Astrocyte (in vitro differentiated cells and primary cell): ENCODE results near the gene SH3BP4. TPM values are rescaled to one million over a fixed set of nuclear protein-coding genes. Genes with fewer than 3 reads are reported as not detected.

Source experiments
- DNase-seq: peaks from one replicate; pipeline ENCODE4 v3.0.0-alpha.2; 2010; ENCODE audit warnings: low read depth
- FAIRE-seq: peaks from 2 replicates; lab custom pipeline; 2011; peaks lifted over from hg19 to GRCh38; lab: Jason Lieb, UNC
- H2AFZ ChIP-seq: 2 replicates; pipeline ENCODE4 v1.6.0; 2012; ENCODE audit warnings: low read depth, low read length, inconsistent platforms
- H3K27ac ChIP-seq: 2 replicates; pipeline ENCODE4 v1.5.1; 2011; ENCODE audit warnings: low read depth, low read length, inconsistent platforms
- H3K27me3 ChIP-seq: 2 replicates; pipeline ENCODE4 v1.6.0; 2011; ENCODE audit warnings: low read length, inconsistent platforms; ENCODE audit not compliant: insufficient read depth
- H3K36me3 ChIP-seq: 2 replicates; pipeline ENCODE4 v1.5.1; 2011; ENCODE audit warnings: low read length, inconsistent platforms; ENCODE audit not compliant: insufficient read depth
- H3K4me1 ChIP-seq: 2 replicates; pipeline ENCODE4 v1.5.1; 2011; ENCODE audit warnings: low read length, inconsistent platforms; ENCODE audit not compliant: insufficient read depth
- H3K4me2 ChIP-seq: 2 replicates; pipeline ENCODE4 v1.6.0; 2012; ENCODE audit warnings: low read length, inconsistent platforms
- H3K4me3 ChIP-seq: 2 replicates; pipeline ENCODE4 v1.5.1; 2011; ENCODE audit warnings: low read depth, mild to moderate bottlenecking, low read length, inconsistent platforms; ENCODE audit not compliant: insufficient read depth
- H3K79me2 ChIP-seq: 2 replicates; pipeline ENCODE4 v1.6.0; 2012; ENCODE audit warnings: mild to moderate bottlenecking, low read length, inconsistent platforms; ENCODE audit not compliant: insufficient read depth
- H3K9ac ChIP-seq: 2 replicates; pipeline ENCODE4 v1.6.0; 2012; ENCODE audit warnings: mild to moderate bottlenecking, low read length, inconsistent platforms
- H3K9me3 ChIP-seq: 2 replicates; pipeline ENCODE4 v1.5.1; 2012; ENCODE audit warnings: low read depth, mild to moderate bottlenecking, low read length, inconsistent platforms; ENCODE audit not compliant: insufficient read depth
- H4K20me1 ChIP-seq: 2 replicates; pipeline ENCODE4 v1.6.0; 2012; ENCODE audit warnings: low read length, inconsistent platforms; ENCODE audit not compliant: insufficient read depth
- H3K27ac Mint-ChIP-seq: one replicate; pipeline ENCODE4 v1.8.0; 2021; ENCODE audit warnings: mild to moderate bottlenecking, mixed read lengths; ENCODE audit not compliant: unreplicated experiment
- H3K27me3 Mint-ChIP-seq: one replicate; pipeline ENCODE4 v1.8.0; 2021; ENCODE audit warnings: low read depth, mixed read lengths; ENCODE audit not compliant: unreplicated experiment
- H3K36me3 Mint-ChIP-seq: one replicate; pipeline ENCODE4 v1.8.0; 2021; ENCODE audit warnings: low read depth, mixed read lengths; ENCODE audit not compliant: unreplicated experiment
- H3K4me1 Mint-ChIP-seq: one replicate; pipeline ENCODE4 v1.8.0; 2021; ENCODE audit warnings: low read depth, mixed read lengths; ENCODE audit not compliant: unreplicated experiment
- H3K4me3 Mint-ChIP-seq: one replicate; pipeline ENCODE4 v1.8.0; 2021; ENCODE audit warnings: mild to moderate bottlenecking, moderate library complexity, mixed read lengths; ENCODE audit not compliant: unreplicated experiment
- H3K9me3 Mint-ChIP-seq: one replicate; pipeline ENCODE4 v1.8.0; 2021; ENCODE audit warnings: mild to moderate bottlenecking, mixed read lengths; ENCODE audit not compliant: unreplicated experiment
- EZH2 ChIP-seq: IDR thresholded peaks from 2 replicates; pipeline ENCODE4 v1.6.1; 2012; ENCODE audit warnings: mild to moderate bottlenecking, low read length, inconsistent platforms; ENCODE audit not compliant: insufficient read depth
- total RNA-seq: library from RNA; stranded (reverse); gene quantifications from 2 replicates; pipeline ENCODE4 v1.2.1, GENCODE V29; 2021
- TF ChIP-seq, protein P1 (sequence below): IDR thresholded peaks from 2 replicates; pipeline ENCODE4 v1.5.1; 2011; ENCODE audit warnings: low read depth, mild to moderate bottlenecking, inconsistent platforms, low read length, moderate library complexity; ENCODE audit not compliant: insufficient read depth

SH3BP4 gene
- total RNA-seq, 1 donor from 2014 or later, result 127 TPM

DNA sequence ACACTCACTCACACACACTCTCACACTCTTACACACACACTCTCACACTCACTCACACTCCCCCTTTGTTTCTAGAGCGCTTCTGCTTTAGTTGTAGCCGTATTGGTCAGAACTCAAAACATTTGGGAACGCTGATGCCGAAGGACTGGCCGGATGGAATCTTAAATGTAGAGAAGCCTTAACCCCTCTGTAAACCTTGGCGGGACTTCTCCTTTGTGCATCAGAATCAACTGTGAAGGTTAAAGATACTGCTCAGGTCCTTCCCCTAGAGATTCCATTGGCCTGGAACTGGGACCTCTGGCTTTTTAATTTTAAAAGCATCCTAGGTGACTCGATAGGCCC is 18.3 kb downstream of the SH3BP4 start:
- Mint-ChIP-seq H3K4me1 (peaks cover 70% of the 10 kb centered on the region), H3K36me3 (peaks cover 28% of the 10 kb centered on the region), H3K9me3 (no peaks in the 10 kb centered on the region), H3K27me3 (no peaks in the 10 kb centered on the region), H3K4me3 (peak overlapping the region; percentile 18), H3K27ac (peak overlapping the region; percentile 37)
- Histone ChIP-seq H3K4me3 (peak overlapping the region; percentile 37), H3K4me2 (peak overlapping the region; percentile 85), H4K20me1 (peaks cover 98% of the 10 kb centered on the region), H3K9ac (peak overlapping the region; percentile 87), H3K36me3 (peaks cover 11% of the 10 kb centered on the region), H3K9me3 (no peaks in the 10 kb centered on the region), H3K27me3 (no peaks in the 10 kb centered on the region), H3K27ac (peak overlapping the region; percentile 87), H2AFZ (no peak overlapping the region), H3K79me2 (peaks cover 98% of the 10 kb centered on the region), H3K4me1 (peaks cover 70% of the 10 kb centered on the region)
- FAIRE-seq (no peak), DNase-seq (no peak)
- TF ChIP-seq, protein P1, sequence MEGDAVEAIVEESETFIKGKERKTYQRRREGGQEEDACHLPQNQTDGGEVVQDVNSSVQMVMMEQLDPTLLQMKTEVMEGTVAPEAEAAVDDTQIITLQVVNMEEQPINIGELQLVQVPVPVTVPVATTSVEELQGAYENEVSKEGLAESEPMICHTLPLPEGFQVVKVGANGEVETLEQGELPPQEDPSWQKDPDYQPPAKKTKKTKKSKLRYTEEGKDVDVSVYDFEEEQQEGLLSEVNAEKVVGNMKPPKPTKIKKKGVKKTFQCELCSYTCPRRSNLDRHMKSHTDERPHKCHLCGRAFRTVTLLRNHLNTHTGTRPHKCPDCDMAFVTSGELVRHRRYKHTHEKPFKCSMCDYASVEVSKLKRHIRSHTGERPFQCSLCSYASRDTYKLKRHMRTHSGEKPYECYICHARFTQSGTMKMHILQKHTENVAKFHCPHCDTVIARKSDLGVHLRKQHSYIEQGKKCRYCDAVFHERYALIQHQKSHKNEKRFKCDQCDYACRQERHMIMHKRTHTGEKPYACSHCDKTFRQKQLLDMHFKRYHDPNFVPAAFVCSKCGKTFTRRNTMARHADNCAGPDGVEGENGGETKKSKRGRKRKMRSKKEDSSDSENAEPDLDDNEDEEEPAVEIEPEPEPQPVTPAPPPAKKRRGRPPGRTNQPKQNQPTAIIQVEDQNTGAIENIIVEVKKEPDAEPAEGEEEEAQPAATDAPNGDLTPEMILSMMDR, result no peak
- no peak for TF ChIP-seq EZH2

DNA sequence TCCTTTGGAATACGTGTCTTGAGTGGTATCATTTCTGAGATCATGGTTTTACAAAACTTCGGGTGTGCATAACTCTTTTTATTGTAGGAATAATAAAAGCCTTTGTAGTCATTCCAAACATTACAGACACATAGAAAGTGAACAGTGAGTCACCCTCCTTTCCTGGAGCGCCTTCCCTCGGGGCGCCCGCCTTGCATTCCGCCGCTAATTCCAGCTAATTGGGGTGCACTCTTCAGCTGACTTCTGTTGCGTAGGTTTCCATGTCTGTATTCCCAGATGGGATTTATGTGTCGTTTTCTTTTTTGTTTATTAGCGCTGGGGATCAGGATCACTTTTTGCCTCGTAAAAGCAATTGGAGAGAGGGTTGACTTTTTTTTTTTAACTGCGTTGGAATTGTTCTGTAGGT is 18.7 kb downstream of the SH3BP4 start:
- H3K79me2 ChIP-seq, result peaks cover 98% of the 10 kb centered on the region
- H4K20me1 ChIP-seq, result peaks cover 98% of the 10 kb centered on the region
- no peak overlapping the region for H3K4me3 Mint-ChIP-seq

DNA sequence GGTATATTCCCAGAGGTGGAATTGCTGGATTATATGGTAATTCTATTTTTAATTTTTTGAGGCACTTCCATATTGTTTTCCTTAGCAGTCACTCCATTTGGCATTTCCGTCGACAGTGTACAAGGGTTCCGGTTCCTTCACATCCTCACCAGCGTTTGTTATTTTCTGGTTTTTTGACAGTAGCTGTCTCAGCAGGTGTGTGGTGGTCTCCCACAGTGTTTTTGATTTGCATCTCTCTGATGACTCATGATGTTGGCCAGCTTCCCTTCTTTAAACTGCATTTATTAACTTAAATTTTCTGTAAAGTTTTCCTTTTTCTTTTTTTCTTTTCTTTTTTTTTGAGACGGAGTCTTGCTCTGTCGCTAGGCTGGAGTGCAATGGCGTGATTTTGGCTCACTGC is 19.7 kb downstream of the SH3BP4 start:
- peak overlapping the region; percentile 50 for H3K4me3 Mint-ChIP-seq
- FAIRE-seq (no peak), DNase-seq (no peak)
- peaks cover 22% of the 10 kb centered on the region for H3K36me3 Mint-ChIP-seq
- H3K9ac ChIP-seq, result no peak overlapping the region
- peak overlapping the region; percentile 2 for H3K4me2 ChIP-seq
- no peaks in the 10 kb centered on the region for H3K9me3 Mint-ChIP-seq
- no peak overlapping the region for H2AFZ ChIP-seq
- H3K27ac ChIP-seq, result peak overlapping the region; percentile 87
- no peaks in the 10 kb centered on the region for H3K27me3 ChIP-seq
- peaks cover 67% of the 10 kb centered on the region for H3K4me1 Mint-ChIP-seq
- no peaks in the 10 kb centered on the region for H3K27me3 Mint-ChIP-seq
- H3K79me2 ChIP-seq, result peaks cover 98% of the 10 kb centered on the region
- peaks cover 98% of the 10 kb centered on the region for H4K20me1 ChIP-seq
- TF ChIP-seq EZH2, result no peak
- TF ChIP-seq, protein P1, result no peak
- no peaks in the 10 kb centered on the region for H3K9me3 ChIP-seq
- H3K27ac Mint-ChIP-seq, result peak overlapping the region; percentile 18
- H3K4me1 ChIP-seq, result peaks cover 69% of the 10 kb centered on the region
- H3K4me3 ChIP-seq, result no peak overlapping the region
- H3K36me3 ChIP-seq, result peaks cover 10% of the 10 kb centered on the region

More for the DNA sequence above, 18.7 kb downstream of the SH3BP4 start:
- Histone ChIP-seq H3K4me1 (peaks cover 70% of the 10 kb centered on the region), H3K4me2 (peak overlapping the region; percentile 85), H3K4me3 (peak overlapping the region; percentile 37), H3K27me3 (no peaks in the 10 kb centered on the region), H3K9ac (peak overlapping the region; percentile 87), H2AFZ (no peak overlapping the region), H3K9me3 (no peaks in the 10 kb centered on the region), H3K27ac (peak overlapping the region; percentile 87), H3K36me3 (peaks cover 12% of the 10 kb centered on the region)
- peak; percentile 88 for DNase-seq
- Mint-ChIP-seq H3K36me3 (peaks cover 25% of the 10 kb centered on the region), H3K27me3 (no peaks in the 10 kb centered on the region), H3K27ac (peak overlapping the region; percentile 37), H3K9me3 (no peaks in the 10 kb centered on the region), H3K4me1 (peaks cover 68% of the 10 kb centered on the region)
- no peak for TF ChIP-seq EZH2
- TF ChIP-seq, protein P1, result no peak
- no peak for FAIRE-seq
